ENCODE results near the gene MGAT4B. TPM values are rescaled to one million over a fixed set of nuclear protein-coding genes. Genes with fewer than 3 reads are reported as not detected.
"Not testable (repeated sequence)": the region's sequence is repeated elsewhere in the genome, so short reads cannot be mapped to it uniquely, and the experiment has no call there.

The MGAT4B gene
- total and polyA plus RNA-seq, 2 donors (not counting 1 experiment from before 2014, with no cell fraction given): 157 to 172 TPM

DNA sequence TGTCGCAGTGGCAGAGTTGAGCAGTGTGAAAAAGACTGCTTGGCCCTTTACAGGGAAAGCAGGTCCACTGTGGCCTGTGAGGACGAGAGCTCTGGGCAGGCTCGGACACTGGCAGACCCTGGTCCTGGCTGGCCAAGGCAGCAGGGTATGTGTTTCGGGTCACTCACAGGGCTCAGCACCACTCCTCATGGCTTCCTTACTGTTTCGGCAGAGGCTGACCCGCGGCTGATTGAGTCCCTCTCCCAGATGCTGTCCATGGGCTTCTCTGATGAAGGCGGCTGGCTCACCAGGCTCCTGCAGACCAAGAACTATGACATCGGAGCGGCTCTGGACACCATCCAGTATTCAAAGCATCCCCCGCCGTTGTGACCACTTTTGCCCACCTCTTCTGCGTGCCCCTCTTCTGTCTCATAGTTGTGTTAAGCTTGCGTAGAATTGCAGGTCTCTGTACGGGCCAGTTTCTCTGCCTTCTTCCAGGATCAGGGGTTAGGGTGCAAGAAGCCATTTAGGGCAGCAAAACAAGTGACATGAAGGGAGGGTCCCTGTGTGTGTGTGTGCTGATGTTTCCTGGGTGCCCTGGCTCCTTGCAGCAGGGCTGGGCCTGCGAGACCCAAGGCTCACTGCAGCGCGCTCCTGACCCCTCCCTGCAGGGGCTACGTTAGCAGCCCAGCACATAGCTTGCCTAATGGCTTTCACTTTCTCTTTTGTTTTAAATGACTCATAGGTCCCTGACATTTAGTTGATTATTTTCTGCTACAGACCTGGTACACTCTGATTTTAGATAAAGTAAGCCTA, 29.8 kb upstream of the MGAT4B start:
- Histone ChIP-seq H3K9me3 (ENCODE audit: control insufficient read depth, insufficient read depth, low read depth, low read length) (no peaks in the 10 kb centered on the region), H4K20me1 (ENCODE audit: control insufficient read depth, extremely low read depth, insufficient read depth, low read length) (peaks cover 2% of the 10 kb centered on the region), H3K79me2 (ENCODE audit: control insufficient read depth, insufficient read depth, low read length) (peaks cover 4% of the 10 kb centered on the region), H2AFZ (ENCODE audit: low read length) (no peak overlapping the region), H3K4me1 (ENCODE audit: control insufficient read depth, extremely low read depth, insufficient read depth, low read length) (peaks cover 4% of the 10 kb centered on the region), H3K4me3 (replicated peaks in 1 of 4; ENCODE audit: control extremely low read depth in 1 of 4, insufficient read depth in 1 of 4, low read depth in 3 of 4, low read length in 4 of 4) (no peak overlapping the region), H3K36me3 (ENCODE audit: control insufficient read depth, insufficient read depth, low read length) (peaks cover 45% of the 10 kb centered on the region), H3K9ac (ENCODE audit: insufficient read depth, low read length) (no peak overlapping the region), H3K27me3 (ENCODE audit: control insufficient read depth, insufficient read depth, low read length) (no peaks in the 10 kb centered on the region), H3K4me2 (ENCODE audit: extremely low read depth, insufficient read depth, low read length) (no peak overlapping the region), H3K27ac (ENCODE audit: insufficient read depth, low read length) (peak overlapping the region; percentile 38)
- DNase-seq (ENCODE audit: low read depth in 2 of 2): peak; percentile 41 to 70
- TF ChIP-seq, protein P1, sequence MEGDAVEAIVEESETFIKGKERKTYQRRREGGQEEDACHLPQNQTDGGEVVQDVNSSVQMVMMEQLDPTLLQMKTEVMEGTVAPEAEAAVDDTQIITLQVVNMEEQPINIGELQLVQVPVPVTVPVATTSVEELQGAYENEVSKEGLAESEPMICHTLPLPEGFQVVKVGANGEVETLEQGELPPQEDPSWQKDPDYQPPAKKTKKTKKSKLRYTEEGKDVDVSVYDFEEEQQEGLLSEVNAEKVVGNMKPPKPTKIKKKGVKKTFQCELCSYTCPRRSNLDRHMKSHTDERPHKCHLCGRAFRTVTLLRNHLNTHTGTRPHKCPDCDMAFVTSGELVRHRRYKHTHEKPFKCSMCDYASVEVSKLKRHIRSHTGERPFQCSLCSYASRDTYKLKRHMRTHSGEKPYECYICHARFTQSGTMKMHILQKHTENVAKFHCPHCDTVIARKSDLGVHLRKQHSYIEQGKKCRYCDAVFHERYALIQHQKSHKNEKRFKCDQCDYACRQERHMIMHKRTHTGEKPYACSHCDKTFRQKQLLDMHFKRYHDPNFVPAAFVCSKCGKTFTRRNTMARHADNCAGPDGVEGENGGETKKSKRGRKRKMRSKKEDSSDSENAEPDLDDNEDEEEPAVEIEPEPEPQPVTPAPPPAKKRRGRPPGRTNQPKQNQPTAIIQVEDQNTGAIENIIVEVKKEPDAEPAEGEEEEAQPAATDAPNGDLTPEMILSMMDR (conservative IDR thresholded peaks at IDR 0.05 in 1 of 2, IDR thresholded peaks at IDR 0.05 in 1 of 2; ENCODE audit: low read depth in 1 of 2, low read length in 2 of 2): no peak
- TF ChIP-seq EZH2 (IDR thresholded peaks at IDR 0.05; ENCODE audit: low read length, missing control alignments): no peak

DNA sequence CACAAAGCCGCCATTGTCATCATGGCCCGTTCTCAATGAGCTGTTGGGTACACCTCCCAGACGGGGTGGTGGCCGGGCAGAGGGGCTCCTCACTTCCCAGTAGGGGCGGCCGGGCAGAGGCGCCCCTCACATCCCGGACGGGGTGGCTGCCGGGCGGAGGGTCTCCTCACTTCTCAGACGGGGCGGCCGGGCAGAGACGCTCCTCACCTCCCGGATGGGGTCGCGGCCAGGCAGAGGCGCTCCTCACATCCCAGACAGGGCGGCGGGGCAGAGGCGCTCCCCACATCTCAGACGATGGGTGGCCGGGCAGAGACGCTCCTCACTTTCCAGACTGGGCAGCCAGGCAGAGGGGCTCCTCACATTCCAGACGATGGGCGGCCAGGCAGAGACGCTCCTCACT, 28.2 kb upstream of the MGAT4B start:
- not testable (repeated sequence) for H3K4me1 ChIP-seq (ENCODE audit: control insufficient read depth, extremely low read depth, insufficient read depth, low read length); H3K9me3 ChIP-seq (ENCODE audit: control insufficient read depth, insufficient read depth, low read depth, low read length); H3K27ac ChIP-seq (ENCODE audit: insufficient read depth, low read length); H3K4me2 ChIP-seq (ENCODE audit: extremely low read depth, insufficient read depth, low read length); H3K79me2 ChIP-seq (ENCODE audit: control insufficient read depth, insufficient read depth, low read length); H3K9ac ChIP-seq (ENCODE audit: insufficient read depth, low read length); H3K27me3 ChIP-seq (ENCODE audit: control insufficient read depth, insufficient read depth, low read length); H3K4me3 ChIP-seq (replicated peaks in 1 of 4; ENCODE audit: control extremely low read depth in 1 of 4, insufficient read depth in 1 of 4, low read depth in 3 of 4, low read length in 4 of 4); H2AFZ ChIP-seq (ENCODE audit: low read length); H4K20me1 ChIP-seq (ENCODE audit: control insufficient read depth, extremely low read depth, insufficient read depth, low read length); DNase-seq (ENCODE audit: low read depth in 2 of 2)
- H3K36me3 ChIP-seq (ENCODE audit: control insufficient read depth, insufficient read depth, low read length): peaks cover 45% of the 10 kb centered on the region

DNA sequence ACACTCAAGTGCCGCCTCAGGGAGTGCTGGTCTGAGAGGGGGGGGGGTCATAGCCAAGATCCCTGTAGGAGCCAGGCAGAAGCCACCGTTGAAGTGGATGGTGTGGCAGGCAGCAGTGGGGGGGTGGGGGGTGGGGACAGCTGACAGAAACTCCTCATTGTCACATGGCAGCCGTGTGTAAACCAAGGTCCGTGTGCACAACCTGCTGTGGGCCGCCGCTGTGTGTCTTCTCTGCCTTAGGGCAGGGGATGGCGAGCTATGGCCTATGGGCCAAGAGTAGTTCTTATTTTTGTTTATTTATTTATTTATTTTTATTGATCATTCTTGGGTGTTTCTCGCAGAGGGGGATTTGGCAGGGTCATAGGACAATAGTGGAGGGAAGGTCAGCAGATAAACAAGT, 27.5 kb upstream of the MGAT4B start:
- H2AFZ ChIP-seq (ENCODE audit: low read length): no peak overlapping the region
- H3K36me3 ChIP-seq (ENCODE audit: control insufficient read depth, insufficient read depth, low read length): peaks cover 47% of the 10 kb centered on the region
- no peak overlapping the region for H3K27ac ChIP-seq (ENCODE audit: insufficient read depth, low read length)
- H3K79me2 ChIP-seq (ENCODE audit: control insufficient read depth, insufficient read depth, low read length): peaks cover 8% of the 10 kb centered on the region
- H3K9me3 ChIP-seq (ENCODE audit: control insufficient read depth, insufficient read depth, low read depth, low read length): no peaks in the 10 kb centered on the region
- H3K9ac ChIP-seq (ENCODE audit: insufficient read depth, low read length): no peak overlapping the region
- H3K4me2 ChIP-seq (ENCODE audit: extremely low read depth, insufficient read depth, low read length): no peak overlapping the region
- H3K4me3 ChIP-seq (replicated peaks in 1 of 4; ENCODE audit: control extremely low read depth in 1 of 4, insufficient read depth in 1 of 4, low read depth in 3 of 4, low read length in 4 of 4): no peak overlapping the region
- peaks cover 4% of the 10 kb centered on the region for H3K4me1 ChIP-seq (ENCODE audit: control insufficient read depth, extremely low read depth, insufficient read depth, low read length)
- peaks cover 2% of the 10 kb centered on the region for H4K20me1 ChIP-seq (ENCODE audit: control insufficient read depth, extremely low read depth, insufficient read depth, low read length)
- no peak for DNase-seq (ENCODE audit: low read depth in 2 of 2)
- TF ChIP-seq, protein P1 (conservative IDR thresholded peaks at IDR 0.05 in 1 of 2, IDR thresholded peaks at IDR 0.05 in 1 of 2; ENCODE audit: low read depth in 1 of 2, low read length in 2 of 2): no peak
- TF ChIP-seq EZH2 (IDR thresholded peaks at IDR 0.05; ENCODE audit: low read length, missing control alignments): no peak
- no peaks in the 10 kb centered on the region for H3K27me3 ChIP-seq (ENCODE audit: control insufficient read depth, insufficient read depth, low read length)

Measured in fibroblast of lung (primary cell).